ENCODE results near the gene MAD1L1. TPM values are rescaled to one million over a fixed set of nuclear protein-coding genes. Genes with fewer than 3 reads are reported as not detected.

MAD1L1 gene
- total RNA-seq, 1 experiment from 2014 or later: 38.5 TPM

DNA sequence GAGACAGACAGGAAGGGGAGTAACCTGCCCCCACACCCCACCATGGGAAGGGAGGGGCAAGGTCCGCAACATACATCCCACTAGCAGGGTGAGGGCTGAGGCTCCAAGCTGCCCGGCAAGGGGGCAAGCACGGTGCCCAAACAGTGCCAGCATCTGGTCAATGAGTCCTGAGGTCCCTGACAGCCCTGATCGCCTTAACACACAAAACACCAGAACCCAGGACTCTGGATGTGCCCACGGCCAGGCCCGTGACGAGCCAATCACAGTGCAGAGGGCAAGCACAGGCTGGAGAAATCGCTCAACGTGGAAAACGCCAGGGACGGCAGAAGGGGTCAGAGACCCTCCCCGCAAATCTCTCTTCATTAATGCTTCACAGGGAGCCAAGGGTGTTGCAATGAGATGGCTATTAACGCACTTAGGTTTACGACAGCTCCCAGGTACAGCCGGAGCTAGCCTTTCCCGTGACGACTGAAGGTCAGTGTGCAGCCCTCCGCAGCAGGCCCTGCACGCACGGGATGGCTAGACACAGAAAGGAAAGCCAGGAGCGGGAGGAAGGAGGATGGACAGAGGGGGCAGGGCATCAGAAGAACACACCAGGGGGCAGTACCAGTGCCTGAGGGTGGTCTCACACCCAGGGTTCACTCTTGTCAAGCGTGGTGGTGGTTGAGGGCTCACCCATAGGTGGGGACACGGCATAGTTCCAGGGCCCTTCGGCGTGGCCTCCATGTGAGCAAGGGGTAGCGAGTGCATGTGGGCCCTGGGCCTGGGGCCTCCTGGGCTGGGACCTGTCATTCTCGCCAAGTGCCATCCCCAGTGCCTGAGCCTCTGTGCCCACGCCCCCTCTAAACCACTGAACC lies 220.5 kb downstream of the MAD1L1 start:
- H3K27ac ChIP-seq (ENCODE audit: low read depth, low read length): no peak overlapping the region
- intact Hi-C loops (cut with micrococcal nuclease): no loop called here
- no peaks in the 10 kb centered on the region for H3K9me3 ChIP-seq (ENCODE audit: control insufficient read depth in 1 of 2, insufficient read depth in 1 of 2, low read depth in 1 of 2, low read length in 2 of 2)
- no peak overlapping the region for H2AFZ ChIP-seq (ENCODE audit: low read depth, low read length, poor library complexity, severe bottlenecking)
- DNase-seq (ENCODE audit: low read depth, low spot score) (no peak), ATAC-seq (no peak)
- H3K27me3 ChIP-seq (ENCODE audit: insufficient read depth, low read length): no peaks in the 10 kb centered on the region
- no peak overlapping the region for H3K9ac ChIP-seq (ENCODE audit: low read length)
- RAD21 ChIA-PET (ENCODE audit: low non-redundant PET in 1 of 2, low total read pairs in 2 of 2, uncharacterized antibody in 2 of 2, unreplicated experiment in 2 of 2): no interaction called here
- TF ChIP-seq EZH2phosphoT487 (IDR thresholded peaks at IDR 0.05; ENCODE audit: borderline replicate concordance): no peak
- TF ChIP-seq ZFX (IDR thresholded peaks at IDR 0.05): no peak
- TF ChIP-seq, protein P1, sequence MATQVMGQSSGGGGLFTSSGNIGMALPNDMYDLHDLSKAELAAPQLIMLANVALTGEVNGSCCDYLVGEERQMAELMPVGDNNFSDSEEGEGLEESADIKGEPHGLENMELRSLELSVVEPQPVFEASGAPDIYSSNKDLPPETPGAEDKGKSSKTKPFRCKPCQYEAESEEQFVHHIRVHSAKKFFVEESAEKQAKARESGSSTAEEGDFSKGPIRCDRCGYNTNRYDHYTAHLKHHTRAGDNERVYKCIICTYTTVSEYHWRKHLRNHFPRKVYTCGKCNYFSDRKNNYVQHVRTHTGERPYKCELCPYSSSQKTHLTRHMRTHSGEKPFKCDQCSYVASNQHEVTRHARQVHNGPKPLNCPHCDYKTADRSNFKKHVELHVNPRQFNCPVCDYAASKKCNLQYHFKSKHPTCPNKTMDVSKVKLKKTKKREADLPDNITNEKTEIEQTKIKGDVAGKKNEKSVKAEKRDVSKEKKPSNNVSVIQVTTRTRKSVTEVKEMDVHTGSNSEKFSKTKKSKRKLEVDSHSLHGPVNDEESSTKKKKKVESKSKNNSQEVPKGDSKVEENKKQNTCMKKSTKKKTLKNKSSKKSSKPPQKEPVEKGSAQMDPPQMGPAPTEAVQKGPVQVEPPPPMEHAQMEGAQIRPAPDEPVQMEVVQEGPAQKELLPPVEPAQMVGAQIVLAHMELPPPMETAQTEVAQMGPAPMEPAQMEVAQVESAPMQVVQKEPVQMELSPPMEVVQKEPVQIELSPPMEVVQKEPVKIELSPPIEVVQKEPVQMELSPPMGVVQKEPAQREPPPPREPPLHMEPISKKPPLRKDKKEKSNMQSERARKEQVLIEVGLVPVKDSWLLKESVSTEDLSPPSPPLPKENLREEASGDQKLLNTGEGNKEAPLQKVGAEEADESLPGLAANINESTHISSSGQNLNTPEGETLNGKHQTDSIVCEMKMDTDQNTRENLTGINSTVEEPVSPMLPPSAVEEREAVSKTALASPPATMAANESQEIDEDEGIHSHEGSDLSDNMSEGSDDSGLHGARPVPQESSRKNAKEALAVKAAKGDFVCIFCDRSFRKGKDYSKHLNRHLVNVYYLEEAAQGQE (IDR thresholded peaks at IDR 0.05; ENCODE audit: low read depth): no peak
- TF ChIP-seq SP1 (IDR thresholded peaks at IDR 0.05; ENCODE audit: low read depth): no peak
- no peak for TF ChIP-seq ZBTB33 (IDR thresholded peaks at IDR 0.05; ENCODE audit: extremely low read depth, insufficient replicate concordance, low read length)
- no peak for TF ChIP-seq YY1 (IDR thresholded peaks at IDR 0.05; ENCODE audit: extremely low read depth, insufficient replicate concordance, low read depth, low read length)
- TF ChIP-seq EGR1 (IDR thresholded peaks at IDR 0.05; ENCODE audit: low read depth): no peak
- H3K4me2 ChIP-seq (ENCODE audit: low read length): no peak overlapping the region
- no peaks in the 10 kb centered on the region for H3K79me2 ChIP-seq (ENCODE audit: insufficient read depth, low read length)
- H3K9me2 ChIP-seq (ENCODE audit: insufficient read depth): no peaks in the 10 kb centered on the region
- no peak overlapping the region for H3K4me3 ChIP-seq (replicated peaks in 1 of 2; ENCODE audit: low read depth in 1 of 2, low read length in 2 of 2)
- BruUV-seq (replicated peaks): no TSS peak
- CTCF ChIA-PET: no interaction called here
- no peaks in the 10 kb centered on the region for H3K4me1 ChIP-seq (ENCODE audit: control insufficient read depth in 1 of 2, insufficient read depth in 2 of 2, low read length in 2 of 2)
- no peaks in the 10 kb centered on the region for H3K36me3 ChIP-seq (ENCODE audit: control insufficient read depth in 1 of 2, insufficient read depth in 2 of 2, low read length in 2 of 2)
- POLR2A ChIA-PET: no interaction called here
- H4K20me1 ChIP-seq (ENCODE audit: insufficient read depth): no peaks in the 10 kb centered on the region
